ENCODE measurements around the gene SMAD3.

The SMAD3 gene

DNA sequence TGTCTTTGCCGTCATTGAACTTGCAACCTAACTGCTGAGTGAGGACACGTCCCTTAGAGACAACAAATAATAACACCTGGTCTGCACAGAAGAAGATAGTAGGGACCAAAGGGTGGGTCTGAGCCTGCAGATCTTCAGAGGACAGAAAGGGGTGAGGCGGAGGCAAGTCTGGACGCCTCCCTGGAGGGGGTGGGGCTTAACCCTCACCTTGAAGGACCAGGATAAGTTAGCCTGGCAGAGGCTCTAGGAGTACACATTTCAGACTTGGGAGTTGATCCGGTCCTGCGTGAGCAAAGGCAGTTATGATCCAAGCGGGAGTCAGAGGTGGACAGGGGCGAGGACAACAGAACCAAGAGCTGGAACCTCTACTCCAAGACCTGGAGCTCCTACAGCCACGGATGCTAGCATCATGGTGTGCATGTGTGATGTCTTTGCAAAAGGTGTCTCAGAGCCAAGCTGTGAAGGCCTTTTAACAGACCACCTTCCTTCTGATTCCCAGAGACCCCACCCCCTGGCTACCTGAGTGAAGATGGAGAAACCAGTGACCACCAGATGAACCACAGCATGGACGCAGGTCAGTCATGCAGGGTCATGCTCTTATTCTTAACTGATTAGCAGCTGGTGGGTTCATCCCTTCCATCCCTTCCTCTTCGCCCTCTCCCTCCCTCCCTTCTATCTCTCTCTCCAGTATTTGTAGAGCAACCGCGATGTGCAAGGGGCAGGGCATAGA is 101.0 kb downstream of the SMAD3 start:
- no peak for DNase-seq (ENCODE audit: low read depth)

DNA sequence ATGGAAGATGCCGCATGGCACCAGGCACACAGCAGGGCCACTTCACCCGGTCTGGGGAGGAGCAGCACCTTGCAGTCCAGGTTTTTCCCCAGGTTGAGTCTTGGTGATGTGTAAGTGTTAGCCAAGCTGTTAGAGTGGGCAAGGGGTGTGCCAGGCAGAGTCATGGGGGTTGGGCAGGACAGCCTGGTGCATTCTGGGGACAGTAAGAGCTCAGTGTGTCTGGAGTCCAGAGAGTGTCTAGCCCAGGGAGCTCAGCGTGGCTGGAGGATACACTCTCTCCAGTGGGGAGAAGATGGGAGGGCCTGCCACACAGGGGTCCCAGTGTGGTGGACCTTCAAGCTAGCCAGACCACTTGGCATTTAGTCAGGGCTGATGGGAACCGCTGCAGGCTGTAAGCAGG is 101.7 kb downstream of the SMAD3 start:
- DNase-seq (ENCODE audit: low read depth), result no peak

DNA sequence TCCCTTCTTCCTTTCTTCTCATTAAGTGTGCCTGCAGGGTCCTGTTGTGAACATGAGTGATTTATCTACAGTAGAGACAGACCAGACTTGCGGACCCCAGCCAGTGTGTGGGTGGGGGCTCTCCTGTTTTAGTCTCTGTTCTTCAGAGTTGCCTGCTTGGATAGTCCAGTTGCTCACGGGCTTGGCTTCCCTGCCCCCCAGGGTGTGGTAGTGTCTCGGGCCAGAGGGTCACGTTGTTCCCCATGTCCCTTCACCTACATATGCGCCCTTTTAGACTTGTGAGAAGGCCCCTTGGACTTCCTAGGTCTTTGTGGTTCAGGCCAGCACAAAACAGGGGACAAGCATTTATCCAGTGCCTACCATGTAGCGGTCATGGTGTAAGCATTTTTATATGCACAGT is 103.3 kb downstream of the SMAD3 start:
- no peak for DNase-seq (ENCODE audit: low read depth)

DNA sequence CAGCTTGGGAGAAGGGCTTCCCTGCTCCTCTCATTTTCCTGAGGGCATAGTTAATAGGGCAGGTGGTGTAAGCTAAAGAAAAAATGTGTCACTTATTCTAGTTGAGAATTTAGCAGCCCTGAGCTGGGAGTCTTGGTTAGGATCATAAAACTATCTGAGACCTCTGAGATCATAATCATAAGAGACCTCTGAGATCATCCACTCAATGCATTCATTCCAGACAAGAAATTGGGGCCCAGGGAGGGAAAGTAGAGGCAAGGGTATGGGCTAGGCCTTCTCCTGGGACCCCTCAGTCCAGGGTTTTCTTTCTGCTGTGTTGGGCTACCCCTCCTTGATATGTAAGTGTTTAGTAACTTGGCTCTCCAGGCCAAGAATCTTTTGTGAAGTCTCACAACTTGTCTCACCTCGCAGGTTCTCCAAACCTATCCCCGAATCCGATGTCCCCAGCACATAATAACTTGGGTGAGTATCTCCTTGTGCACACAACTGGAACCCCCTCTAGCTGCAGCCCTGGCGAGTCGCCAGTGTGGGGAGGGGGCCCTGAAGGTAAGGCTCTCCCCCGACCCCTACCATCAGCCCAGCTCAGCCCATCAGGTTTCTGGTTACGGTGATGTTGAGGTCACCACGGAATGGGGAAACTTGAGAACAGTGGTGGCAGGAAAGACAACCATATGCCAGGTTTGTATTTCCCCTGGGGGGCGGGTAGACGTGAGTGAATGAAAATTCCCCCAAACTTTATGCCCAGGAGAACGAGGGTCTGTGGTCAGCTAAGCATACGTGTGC is 104.9 kb downstream of the SMAD3 start:
- DNase-seq (ENCODE audit: low read depth), result no peak

DNA sequence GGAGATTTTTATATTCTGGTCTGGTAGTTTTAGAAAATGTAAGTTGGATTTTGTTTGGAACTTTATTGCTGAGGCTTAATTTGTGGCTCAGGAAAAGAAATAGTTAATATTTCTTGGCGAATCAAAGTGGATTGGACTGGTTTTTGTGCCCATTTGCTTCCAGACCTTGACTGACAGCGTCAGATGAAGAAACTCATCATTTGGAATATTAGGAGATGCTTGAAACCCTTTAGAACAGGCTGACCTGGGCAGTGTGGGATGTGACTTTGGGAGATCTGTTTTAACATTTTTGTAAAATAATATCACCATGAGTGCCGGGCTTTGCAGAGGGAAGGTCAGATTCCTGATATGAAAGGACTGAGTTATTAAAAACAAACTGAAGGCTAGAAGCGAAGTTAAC is 106.1 kb downstream of the SMAD3 start:
- no peak for DNase-seq (ENCODE audit: low read depth)

DNA sequence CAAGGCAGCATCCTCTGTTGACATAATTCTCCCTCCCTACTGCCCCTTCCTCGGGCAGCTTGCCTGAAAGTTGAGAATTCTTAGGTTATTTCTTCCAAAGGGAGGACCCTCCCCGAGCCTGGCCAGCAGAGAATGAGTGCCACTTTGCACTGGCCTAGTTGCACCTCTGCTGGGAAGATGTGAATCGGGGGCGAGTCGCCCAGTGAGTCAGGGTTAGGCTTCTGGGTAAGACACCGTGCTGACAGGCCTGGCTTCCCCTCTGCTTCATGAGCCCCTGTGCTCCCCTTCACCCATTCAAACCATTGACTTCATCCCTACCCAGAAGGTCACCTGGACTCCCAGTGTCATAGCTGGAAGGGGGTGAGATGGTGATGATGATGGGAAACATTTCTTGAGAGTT is 106.8 kb downstream of the SMAD3 start:
- no peak for DNase-seq (ENCODE audit: low read depth)

DNA sequence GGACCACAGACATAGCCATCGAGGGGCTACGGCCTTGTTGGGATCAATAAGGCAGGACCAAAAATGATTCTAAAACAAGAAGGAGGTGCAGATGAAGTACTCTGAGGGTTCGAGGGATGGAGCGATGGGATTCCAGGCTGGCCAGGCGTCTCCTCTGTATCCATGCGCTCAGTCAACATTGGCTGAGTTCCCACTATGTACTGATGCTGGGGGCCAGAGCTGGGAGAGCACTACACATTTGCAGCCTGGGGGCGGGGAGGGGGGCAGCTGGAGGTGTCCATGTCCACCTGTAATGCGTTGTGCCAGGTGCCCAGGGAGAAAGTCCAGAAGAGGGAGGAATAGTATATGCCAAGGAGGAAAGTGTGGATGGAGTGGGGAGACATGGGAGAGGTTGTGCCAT is 107.6 kb downstream of the SMAD3 start:
- no peak for DNase-seq (ENCODE audit: low read depth)

DNA sequence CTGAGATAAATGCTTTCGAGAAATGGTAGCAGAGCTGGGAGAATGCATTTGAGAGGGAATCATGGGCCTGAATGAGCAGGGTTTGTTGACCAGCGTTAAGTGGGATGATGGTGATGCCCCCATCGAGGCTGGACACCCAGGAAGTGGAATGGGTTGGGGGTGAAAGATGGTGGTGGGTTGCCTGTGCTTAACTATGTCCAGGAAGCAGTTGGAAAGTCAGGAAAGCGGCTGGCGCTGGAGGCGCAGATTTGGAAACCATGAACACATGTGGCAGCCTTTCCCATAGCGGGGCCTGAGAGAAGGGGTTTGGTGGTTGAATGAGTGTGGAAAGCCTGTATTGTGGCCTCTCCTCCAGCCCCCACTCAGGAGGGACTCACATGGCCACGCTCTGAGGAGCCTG is 108.4 kb downstream of the SMAD3 start:
- no peak for DNase-seq (ENCODE audit: low read depth)

DNA sequence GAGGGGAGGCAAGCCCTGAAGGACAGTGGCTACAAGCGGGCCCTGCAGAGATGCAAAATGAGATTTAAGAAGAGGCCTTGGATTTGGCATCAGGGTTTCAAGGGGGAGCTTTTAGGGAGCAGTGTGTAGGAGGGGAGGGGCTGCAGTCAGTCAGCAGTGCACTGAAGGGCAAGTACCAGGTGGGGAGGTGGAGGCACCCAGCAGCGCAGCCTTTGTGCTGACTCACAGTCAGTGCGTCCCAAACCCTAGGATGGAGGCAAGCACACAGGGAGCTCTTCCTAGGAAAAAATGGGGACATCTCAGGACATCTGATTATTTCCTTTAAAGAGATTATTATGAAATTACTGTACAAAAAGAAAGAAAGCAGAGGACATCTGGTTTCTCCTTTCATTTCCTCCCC is 109.0 kb downstream of the SMAD3 start:
- no peak for DNase-seq (ENCODE audit: low read depth)

DNA sequence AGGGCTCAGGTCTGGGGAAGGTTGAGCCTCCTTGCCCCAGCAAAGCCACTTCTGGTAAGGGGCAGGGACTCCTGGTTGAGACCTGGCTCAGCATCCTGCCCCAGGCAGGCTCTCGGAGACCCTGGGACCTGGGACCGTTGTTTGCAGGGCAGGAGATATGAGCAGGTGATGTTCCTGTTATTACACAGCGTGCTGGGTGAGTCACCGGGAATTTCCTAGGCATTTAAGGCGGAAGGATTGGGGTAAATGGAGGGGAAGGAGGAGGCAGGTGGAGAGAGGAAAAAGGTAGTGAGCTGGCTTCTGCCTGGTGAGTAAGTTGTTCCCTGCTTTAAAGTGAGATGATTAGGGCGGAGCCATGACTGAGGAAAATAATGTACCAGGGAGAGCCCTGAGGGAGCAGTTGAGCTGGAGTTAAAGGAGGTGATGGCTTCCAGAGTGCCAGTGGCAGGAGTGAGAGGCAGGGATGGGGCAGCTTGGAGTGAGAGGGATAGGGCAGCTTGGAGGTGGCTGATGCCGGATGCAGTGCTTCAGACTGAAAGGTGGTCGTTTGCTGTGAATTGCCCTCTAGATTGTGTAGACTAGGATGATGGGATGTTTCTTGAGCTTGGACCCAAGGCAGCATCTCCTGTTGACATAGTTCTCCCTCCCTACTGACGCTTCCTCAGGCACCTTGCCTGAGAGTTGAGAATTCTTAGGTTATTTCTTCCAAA is 109.6 kb downstream of the SMAD3 start:
- no peak for DNase-seq (ENCODE audit: low read depth)

DNA sequence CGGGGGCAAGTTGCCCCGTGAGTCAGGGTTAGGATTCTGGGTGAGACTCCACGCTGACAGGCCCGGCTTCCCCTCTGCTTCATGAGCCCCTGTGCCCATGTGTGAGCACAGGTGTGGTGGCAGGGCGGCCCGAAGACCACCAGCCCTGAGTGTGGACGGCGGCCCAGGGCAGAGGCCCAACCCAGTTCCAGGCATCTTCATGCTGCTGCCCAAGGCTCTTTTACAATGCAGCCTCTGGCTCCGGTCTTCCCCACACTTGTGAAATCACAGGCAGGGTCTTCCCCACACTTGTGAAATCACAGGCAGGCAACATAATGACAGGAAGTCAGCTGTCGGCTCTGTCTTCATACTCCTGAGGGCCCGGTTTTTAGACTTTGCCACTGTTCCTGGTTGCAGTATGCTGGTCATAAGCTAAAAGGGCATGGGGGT is 110.3 kb downstream of the SMAD3 start:
- no peak for DNase-seq (ENCODE audit: low read depth)

DNA sequence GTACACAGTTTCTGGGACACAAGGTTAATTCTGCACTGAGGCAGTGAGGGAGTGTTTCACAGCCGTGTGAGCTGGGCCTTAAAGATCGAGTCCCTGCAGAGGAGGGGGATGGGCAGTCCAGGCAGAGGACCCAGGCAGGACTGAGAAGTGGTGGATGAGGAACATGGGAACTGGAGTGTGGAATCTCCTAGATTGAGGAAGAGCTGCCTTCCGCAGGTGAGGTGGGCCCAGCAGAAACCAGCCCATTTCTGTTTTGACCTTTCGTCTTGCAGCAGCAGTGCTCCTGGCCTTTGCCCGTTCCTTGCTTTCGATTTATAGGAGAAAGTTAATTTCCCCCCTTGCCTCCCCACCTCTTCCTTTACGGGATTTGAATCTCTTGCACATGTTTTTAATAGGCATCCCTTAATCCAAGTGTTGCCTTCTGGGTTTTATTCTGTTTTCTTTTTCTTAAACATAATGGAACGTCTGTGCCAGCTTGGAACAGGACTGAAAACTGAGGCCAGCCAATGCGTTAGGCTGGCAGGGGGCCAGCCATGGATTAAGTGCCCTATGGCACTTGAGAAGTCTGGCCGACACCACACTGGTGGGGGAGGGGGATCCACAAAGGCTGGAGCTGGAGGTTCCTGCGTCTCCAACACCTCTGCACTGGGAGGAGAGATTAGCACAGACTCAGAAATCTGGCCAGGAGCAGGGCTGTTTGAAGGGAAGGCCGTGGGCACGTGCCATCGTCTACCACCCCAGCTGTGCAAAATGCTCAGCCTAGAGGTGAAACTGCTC is 111.0 kb downstream of the SMAD3 start:
- no peak for DNase-seq (ENCODE audit: low read depth)

DNA sequence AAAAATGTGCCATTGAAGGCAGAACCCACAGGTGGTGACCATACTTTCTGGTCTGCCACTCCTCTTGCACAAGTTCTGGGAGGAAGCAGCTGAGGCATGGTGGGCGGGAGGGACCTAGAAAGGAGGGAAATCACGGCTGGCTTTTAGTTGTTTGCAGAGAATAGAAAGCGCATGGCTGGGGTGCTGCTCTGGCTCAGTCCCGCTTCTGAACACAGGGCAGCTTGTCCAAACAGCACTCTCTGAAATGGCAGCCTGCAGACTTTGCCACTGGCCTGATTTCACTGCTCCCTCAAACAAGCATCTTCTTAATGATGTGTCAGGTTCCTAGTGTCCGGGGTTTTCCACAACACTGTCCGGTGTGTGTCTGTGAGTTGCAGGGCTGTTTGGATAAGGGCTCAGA is 112.3 kb downstream of the SMAD3 start:
- no peak for DNase-seq (ENCODE audit: low read depth)

DNA sequence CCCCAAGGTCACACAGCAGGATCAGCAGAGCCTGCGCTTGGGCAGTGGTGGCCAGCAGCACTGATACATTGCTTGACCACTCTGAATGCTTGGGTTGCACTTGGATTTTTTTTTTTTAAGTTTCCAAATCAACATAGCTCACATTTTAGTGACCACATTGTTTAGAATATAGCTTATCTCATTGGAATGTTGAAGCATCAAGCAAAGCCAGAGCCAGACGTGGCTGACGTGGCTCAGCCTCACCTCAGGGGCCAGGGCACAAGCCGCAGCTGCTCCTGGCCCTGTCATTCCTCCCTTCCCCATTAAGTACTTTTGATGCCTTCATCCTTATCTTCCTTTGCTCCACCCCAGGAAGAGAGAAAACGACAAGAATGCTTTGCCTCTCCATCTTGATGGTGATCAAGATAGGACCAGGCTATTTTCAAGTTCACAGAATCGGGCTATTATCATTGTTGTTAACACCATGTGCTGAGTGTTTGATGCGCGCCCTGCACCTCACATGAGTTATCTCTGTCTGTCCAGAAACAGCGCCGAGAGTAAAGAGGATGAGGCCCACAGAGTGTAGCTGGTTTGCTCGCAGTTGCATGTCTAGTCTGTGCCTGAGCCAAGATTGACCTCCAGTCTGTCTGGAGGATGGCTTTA is 113.3 kb downstream of the SMAD3 start:
- DNase-seq (ENCODE audit: low read depth), result peak; percentile 82

DNA sequence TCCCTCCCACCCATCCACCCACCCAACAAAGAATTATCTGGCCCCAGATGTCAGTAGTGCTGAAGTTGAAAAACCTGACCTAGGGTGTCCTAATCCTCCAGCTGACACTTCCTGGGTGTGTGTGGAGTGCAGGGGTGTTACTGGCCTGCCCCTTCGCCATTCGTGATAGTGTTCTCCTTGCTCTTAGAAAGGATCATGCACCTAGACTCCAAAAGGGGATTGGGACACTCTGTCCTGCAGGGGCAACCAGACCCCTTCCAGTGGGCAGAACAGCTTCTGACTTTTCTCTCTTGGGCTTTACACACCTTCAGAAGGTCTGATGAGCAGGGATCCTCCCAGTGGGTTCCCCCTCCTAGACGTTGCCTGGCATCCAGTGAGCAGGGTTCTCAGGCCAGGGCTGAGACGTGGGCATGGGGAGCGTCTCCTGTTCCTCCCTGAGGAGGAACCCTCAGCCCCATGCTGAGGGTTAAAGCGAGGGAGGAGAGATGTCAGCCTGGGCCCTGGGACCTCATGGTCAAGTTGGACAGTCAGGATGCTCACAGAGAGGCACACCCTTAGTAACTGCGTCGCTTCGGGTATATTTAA is 114.1 kb downstream of the SMAD3 start:
- DNase-seq (ENCODE audit: low read depth), result no peak

DNA sequence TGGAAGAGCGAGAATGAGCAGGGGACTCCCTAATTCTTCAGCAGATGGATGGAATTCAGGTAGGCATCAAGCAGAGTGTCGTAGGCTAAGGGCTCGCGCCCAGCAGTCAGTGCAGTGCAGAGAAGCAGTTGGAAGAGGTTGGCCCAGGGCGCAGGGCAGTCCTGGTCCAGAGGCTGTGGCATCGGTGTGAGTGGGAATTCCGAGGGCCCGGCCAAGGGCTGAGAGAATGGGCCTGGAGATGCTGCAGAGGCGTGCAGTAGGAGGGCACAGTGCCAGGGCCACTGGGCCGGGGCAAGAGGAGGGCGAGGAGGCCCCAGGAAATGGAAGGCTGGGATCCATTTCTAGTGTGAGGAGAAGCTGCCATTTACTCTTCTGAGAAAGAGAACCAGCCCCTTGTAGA is 114.6 kb downstream of the SMAD3 start:
- no peak for DNase-seq (ENCODE audit: low read depth)

DNA sequence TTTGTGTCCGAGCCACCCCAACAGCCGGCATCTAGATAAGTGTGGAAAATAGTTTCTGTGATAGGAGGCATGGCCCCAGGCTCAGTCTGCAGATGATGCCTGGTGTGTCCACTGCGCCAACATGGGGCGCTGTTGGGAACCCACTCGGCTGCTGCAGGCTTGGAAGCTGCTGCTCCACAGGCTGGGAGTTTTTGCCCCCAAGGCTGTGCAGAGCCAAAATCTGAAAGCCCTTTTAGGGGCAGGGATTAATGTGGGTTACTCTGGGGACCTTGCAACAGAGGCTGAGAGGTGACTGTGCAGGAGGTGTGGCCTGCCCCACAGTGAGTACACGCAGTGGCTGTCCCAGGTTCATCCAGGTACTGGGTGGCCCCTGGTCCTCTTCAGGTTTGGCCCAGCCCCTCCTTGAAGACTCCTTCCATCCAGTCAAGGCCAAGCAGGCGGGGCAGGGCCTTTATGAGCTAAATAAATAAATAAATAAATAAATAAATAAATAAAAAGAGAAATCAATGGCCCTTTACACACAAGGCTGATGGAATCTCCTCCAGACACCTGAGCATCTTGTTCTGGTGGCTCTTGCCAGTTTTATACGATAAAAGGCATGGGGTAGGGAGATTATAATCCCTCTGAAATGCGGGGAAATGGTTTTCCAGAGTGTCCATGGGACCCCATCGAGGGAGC is 115.3 kb downstream of the SMAD3 start:
- DNase-seq (ENCODE audit: low read depth), result no peak

DNA sequence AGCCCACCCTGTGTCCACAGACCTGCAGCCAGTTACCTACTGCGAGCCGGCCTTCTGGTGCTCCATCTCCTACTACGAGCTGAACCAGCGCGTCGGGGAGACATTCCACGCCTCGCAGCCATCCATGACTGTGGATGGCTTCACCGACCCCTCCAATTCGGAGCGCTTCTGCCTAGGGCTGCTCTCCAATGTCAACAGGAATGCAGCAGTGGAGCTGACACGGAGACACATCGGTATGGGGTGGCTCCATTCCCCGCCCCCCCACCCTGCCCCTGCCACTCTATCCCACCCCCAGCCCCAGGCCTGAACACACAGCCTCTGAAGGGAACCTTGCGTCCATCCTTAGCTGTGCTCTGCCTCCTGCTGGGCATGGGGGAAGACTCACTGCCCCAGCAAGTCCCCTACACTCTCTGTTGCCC is 115.8 kb downstream of the SMAD3 start:
- no peak for DNase-seq (ENCODE audit: low read depth)

DNA sequence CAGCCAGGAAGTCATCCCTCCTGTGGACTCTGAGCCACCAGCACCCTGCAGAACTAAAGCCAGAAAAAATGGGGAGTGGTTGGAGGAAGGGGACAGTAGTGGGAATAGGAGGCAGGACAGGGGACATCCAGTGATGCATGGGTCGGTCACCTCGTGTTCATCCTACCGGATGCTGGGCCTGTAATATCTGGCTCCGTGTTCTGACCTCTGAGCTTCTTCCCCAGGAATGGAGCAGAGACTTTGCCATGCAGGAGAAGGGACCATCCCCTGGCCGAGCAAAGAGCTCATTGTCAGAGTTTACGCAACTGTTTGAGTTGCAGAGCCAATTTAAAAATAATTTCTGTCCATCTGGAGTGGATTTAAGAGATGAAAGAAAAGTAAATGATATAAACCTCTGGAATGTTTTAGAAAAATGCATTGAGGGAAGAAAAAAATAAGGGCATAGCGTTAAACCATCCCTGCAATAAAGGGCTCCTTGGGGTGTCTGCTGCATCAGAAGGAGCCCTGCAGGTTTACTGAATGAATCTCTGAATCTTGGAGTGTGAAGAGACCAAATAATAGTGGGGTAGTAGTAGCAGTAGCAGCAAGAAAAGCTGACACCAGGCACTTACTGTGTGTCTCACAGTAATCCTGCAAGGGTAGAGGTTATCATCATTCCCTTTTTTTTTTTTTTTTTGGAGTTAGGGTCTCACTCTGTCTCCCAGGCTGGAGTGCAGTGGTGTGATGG is 118.2 kb downstream of the SMAD3 start:
- peak; percentile 63 for DNase-seq (ENCODE audit: low read depth)
